Stimulated activated CD8-positive, alpha-beta memory T cell treated with anti-CD3 and anti-CD28 coated beads, Interleukin-15, amount 100 ng/mL, for 48 hours (primary cell): Measurements from ENCODE around the gene GRIK3.
"Not testable (repeated sequence)": the region's sequence is repeated elsewhere in the genome, so short reads cannot be mapped to it uniquely, and the experiment has no call there.

Source experiments
- DNase-seq, 2 donors: peaks; one replicate each; pipeline ENCODE4 v3.0.0-alpha.2; 2020; ENCODE audit warnings: low read depth in 2 of 2

Gene GRIK3

DNA sequence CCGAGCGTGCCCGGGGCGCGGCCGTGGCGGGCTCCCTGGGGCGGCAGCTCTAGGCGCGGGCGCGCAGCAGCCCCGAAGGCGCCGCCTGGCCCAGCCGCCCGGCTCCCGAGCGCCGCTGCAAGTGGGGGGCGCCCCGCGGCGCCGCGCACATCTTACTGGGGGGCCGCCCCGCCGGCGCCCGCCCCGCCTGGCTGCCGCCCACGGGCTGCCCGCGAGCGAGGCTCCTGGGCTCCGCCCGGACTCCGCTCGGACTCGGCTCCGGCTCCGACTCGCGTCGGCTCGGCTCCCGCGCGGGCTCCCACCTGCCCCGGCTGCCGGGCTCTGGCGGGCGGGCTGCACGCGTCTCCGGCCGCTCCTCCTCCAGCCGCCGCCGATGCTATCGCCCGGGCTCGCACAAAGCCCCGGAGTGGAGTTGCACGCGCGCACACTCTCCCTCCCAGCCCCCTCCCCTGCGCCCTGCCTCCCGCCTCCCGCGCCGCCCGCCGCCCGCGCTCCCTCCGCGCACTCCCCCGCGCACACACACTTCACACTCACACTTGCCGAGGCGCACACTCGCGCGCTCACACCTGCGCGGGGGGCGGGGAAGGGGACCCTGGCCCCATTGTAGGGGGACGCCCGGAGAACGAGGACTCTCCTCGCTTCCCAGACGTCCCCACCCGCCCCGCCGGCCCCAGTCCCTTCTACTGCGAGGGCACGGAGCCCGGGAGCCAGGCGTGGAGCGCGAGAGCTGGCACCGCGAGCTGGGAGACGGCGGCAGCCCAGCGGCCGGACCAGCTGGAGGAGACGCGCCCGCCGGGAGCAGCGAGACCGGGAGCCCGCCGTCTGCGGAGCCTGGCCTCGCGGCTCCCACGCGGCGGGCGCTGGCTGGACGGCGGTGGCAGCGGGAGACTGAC lies at the start of gene GRIK3:
Gene GRIK3, minus strand, starts transcription at position 395 of the 893 bp plus-strand sequence. CDS start 407 bp downstream, outside the sequence.
- DNase-seq: no peak

DNA sequence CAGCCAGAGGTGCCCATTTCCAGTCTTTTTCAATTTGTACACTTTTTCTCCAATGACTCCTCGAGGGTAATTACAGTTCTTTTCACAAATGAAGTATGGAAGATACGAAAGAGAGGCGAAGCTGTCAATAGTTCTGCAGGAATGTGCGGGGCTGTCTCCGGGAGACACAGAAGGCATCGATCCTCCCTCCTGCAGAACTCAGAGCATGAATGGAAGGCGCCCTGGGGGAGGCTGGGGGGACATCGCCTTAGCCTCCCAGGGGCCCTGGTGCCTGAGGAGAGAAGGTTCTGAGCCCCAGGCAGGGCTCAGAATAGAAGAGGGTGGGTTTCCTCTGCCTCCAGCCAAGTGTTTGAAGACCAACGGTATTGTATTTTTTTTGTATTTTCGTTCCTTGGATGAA lies 49.7 kb upstream of the GRIK3 start:
- DNase-seq: no peak

DNA sequence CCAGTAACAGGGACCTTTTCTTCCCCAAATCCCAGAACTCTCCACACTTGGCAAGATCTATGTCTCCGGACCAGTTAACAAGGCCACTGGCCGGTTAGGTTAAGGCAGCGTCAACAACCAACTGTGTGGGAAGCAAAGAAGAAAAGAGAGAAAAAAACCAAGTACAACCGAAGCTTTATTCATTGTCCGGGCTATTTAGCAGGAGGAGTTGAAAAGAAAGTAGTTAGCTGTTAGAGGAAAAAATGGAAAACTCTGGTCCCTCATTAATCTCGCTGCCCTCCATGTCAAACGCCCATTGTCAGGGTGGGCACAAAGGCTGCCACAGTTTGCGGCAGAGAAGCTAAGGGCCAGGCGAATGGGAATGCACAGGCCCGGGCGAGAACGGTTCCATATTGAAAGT lies 49.3 kb upstream of the GRIK3 start:
- DNase-seq: no peak

DNA sequence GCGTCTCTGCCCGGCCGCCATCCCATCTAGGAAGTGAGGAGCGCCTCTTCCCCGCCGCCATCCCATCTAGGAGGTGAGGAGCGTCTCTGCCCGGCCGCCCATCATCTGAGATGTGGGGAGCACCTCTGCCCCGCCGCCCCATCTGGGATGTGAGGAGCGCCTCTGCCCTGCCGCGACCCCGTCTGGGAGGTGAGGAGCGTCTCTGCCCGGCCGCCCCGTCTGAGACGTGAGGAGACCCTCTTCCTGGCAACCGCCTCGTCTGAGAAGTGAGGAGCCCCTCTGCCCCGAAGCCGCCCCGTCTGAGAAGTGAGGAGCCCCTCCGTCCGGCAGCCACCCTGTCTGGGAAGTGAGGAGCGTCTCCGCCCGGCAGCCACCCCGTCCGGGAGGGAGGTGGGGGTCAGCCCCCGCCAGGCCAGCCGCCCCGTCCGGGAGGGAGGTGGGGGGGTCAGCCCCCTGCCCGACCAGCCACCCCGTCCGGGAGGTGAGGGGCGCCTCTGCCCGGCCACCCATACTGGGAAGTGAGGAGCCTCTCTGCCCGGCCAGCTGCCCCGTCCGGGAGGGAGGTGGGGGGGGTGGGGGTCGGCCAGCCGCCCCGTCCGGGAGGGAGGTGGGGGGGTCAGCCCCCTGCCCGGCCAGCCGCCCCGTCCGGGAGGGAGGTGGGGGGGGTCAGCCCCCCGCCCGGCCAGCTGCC lies 46.1 kb upstream of the GRIK3 start:
- not testable (repeated sequence) for DNase-seq

DNA sequence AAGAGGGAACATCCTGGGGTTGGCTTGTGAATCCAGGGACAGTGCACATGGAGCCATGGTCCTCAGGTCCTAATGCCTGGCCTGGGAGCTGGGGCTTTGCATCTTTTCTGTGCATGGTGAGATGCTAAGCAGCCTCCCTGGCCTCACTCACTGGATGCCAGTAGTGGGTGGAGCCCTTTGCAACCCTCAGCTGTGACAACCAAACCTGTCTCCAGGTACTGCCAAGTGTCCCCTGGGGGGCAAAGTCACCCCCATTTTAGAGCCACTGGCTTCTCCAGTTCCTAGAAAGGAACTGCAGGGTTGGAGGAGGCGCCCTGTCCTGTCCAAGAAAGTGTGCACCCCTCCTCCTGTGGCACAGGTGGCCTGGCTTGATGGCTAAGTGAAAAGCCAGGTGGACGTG lies 44.6 kb upstream of the GRIK3 start:
- DNase-seq: no peak

DNA sequence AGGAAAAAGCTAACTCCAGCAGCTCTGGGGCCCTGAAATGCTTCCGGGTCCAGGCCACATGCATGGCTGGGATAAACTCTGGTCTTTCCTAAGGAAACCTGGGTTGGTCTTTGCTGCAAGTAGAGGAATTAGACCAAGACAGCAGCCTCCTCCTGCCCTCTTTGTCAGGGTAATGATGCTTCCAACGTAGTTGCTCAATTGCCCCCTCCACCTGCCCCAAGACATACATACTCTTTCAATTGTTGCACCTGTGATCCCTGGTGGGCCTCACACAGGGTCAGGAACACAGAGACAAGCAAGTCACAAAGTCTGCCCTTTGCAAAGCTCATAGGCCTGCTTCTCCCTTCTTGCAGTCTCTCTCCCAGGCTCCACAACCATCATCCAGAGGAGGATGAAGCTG lies 41.9 kb upstream of the GRIK3 start:
- no peak for DNase-seq

DNA sequence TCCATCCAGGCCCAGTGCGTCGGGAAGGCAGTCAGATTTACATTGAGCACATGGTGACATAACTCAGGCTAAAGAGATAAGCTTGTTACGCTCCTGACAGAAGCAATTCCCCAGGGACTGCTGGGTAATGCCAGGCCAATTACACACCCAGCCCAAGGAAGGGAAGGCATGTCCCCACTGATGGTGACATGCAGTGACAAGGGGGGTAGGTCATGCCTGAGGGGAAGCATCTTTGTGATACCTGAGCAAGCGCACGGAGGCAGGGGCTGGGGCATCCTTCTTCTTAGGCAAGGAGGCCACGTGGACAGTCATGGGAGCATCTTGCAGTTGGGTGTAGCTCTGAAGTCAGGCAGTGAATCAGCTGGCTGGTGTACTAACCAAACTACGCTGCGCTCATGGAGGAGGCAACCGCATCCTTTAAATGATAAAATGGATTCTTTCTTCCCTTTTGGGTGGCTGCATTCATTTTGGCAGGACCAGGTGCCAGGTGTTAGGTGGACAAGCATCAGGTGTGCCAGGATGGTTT lies 39.6 kb upstream of the GRIK3 start:
- no peak for DNase-seq

DNA sequence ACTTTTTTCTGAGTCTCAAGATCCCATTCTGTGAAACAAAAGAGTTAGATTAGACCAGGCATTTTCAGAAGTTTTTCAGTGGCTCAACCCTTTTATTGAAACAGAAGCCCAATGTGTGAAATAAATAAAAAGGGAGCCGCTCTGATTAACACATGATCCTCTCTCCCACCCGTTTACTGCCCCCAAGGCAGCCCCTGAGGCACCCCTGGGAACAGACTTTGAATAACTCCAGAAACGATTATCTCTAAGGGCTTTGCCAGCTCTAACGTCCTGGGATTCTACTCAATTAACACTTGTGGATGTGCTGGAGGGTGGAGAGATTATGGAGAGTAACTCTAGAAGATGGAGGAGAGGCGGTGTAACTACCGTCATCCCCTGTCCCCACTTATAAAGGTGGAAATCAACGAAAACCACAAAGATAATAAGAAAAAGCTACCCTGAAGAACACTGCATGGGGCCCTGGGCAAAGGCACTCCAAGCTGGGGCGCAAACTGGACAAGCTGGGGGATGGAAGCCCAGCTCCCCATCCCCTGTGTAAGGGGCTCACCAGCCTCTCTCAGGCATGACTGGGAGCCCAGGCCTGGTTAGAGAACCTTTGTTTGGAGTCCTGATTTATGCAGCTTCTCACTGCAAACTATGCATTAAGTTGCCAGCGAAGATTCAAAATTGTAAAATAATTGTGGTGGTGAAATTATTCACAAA lies 39.0 kb upstream of the GRIK3 start:
- DNase-seq: no peak

DNA sequence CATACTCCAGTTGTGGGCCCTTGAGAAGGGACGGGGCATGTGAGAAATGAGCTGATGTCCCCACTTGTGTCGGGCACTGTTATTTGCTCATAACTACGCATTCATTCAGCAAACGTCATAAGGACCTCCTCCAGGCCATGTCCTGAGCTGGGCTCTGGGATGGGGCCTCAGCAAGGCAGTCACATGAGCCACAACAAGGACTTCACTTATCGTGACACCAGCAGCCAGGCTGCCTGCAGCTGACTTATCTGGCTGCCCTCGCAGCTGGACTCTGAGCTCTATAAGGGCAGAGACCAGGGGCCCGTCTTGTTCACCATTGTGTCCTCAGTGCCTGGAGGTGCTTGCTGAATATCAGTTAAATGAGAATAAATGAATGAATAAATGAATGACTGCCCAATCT lies 37.5 kb upstream of the GRIK3 start:
- no peak for DNase-seq

DNA sequence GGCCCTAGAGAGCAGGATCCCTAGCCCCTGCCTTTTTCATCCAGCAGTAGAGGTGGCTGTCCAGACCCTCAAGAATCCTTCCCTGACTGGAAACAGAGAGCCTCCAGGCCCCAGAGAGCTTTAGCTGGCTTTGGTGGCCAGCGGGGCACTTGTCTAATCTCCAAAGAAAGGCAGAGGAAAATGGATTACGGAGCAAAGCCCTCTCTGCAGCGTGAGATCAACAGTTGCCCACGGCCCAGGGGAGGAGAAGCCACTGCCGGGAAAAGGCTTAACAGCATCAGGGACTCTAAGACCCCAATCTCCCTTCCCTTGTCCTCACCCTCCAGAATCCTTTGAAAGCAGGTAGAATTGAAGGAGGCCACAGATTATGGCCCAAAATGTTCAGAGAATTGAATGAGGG lies 35.8 kb upstream of the GRIK3 start:
- no peak for DNase-seq

DNA sequence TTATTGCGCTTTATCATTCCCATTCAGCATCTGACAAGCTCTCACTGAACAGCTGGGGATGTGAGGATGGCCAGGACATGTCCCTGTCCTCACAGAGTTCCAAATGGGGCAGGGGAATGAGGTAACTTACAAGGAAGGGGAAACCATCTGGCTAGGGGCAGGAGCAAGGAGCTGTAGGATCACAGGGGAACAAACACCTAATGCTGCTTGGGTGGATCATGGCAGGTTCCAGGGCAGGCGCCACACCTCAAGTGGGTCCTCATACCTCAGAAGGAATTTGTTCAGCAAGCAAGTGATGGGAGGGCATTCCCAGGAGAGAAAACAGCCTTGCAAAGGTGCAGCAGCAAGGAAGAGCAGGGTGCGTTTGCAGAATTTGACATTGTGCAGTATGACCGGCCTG lies 35.1 kb upstream of the GRIK3 start:
- DNase-seq: no peak

DNA sequence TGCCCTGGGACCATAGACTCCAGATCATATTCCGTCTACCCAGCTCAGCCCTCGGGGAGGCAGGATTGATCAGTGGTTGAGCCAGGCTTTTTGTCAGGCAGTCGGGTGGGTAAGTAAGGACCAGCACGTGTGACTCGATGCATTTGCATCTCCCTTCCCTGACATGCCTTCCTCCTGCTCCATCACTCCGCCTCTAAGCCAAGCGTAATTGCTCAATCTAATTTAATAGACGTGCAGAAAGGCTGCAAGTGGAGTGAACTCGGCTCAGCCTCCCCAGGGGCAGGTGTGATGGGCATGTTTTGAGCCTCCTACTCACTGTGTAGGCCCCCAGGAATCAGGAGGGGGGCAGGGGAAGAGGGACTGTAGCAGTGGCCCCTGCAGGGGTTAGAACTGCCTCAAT lies 34.6 kb upstream of the GRIK3 start:
- DNase-seq: no peak

DNA sequence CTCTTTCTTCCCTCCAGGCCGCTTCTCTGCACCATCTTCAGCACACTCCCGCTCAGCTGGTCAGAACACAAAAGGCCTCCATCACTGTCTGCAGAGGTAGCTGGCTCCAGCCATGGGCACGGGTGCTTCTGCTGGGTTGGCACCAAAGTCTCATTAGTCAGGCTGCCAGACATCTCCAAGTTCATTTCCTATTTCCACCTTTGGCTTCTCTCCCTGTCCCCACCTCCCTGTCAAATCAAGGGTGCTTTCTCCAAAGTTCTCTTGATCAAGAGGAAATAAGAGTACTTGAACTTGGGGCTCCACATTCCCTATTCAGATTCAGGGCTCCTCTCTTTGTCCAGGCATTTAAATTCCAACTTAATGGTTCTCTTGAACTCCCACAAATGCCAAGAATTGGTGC lies 33.9 kb upstream of the GRIK3 start:
- no peak for DNase-seq

DNA sequence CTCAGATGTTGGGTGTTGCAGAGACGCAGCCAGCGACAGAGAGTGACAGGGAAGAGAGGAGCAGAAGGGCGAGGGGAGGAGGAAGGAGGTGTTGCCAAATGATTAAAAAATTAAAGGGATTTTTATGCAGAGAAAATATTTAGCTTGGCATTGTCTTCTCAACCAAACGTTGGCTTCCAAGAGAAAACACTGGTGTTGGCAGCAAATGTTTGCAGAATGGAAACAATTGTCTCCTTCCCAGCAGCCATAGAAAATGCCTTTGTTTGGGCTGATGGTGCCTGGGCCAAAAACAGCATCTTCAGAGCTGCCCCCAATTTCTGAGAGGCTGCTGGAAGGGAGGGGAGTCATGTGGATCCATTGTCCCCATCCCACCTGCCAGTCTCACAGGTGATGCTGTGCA lies 29.7 kb upstream of the GRIK3 start:
- DNase-seq: no peak

DNA sequence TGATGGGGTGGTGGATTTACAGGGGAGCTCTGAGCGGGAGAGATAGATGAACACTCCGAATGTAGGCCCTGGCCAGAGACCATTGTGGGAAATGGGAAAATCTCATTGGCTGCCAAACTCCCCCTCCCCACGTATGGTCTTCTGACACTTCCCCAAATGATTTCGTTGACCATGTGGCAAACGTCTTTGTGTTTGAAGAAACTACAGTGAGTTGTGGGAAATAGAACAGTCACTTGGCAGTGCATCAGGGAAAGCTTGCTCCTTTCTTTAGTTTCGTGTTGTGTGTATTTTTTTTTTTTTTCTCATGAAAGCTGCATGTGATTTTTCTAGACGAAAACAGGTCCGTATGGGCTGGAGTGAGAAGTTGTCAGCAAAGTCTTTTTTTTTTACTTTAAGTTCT lies 25.0 kb upstream of the GRIK3 start:
- no peak for DNase-seq

DNA sequence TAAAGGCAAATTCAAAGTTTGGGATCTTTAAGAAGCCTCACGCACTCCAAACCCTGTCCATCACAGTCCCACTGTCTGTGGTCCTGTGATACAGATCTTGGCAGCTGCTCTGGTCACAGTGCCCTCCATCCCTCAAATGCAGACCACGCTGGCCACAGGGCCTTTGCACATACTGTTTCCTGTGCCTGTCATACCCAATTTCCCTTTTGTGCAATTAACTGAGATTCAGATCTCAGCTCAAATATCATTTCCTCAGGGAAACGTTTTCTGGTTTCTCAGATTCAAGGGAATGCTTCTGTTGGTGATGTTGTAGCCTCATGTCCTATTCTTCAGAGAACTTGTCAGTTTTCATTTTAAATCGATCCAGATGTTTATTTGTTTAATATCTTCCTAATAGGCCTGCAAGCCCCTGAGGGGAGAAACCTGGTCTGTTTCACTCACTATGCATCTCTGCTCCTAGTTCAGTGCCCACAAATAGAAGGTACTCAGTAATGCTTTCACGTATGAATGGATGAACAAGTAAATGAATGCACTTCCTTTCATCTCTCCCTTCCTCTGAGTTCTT lies 24.2 kb upstream of the GRIK3 start:
- no peak for DNase-seq

DNA sequence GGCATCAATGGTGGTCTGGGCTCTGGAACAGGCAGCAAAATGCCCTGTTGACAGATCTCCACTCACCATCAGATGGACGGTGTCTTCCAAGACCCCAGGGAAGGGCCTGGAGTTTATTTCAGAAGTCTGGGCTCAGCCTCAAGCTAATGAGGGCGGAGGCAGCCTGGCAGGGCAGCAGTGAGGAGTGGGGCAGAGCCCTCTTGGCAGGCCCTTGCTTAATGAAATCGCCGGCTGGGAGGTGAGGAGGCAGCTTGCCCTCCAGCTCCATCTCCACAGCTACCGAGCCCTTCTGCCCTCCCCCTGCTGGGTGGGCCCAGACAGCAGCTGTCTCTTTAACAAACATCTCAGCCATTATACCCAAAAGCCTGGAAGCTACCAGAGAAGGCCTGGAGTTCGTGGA lies 22.0 kb upstream of the GRIK3 start:
- no peak for DNase-seq

DNA sequence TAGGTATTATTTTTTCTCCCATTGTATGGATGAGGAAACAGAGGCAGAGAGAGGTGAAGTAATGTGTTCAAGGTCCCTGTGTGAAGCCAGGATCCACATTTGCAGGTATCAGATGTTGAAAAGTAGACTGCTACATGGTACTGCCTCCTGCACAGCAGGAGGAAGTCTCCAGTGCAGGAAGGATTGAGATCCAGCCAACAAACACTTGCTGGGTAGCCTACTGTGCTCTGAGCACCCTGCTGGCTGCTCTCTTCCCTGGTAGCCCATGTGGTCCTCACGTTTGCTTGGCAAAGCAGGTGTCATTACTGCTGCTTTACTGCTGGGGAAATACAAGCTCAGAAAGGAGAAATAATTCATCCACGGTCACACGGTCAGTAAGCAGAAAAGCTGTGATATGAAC lies 21.3 kb upstream of the GRIK3 start:
- DNase-seq: no peak

DNA sequence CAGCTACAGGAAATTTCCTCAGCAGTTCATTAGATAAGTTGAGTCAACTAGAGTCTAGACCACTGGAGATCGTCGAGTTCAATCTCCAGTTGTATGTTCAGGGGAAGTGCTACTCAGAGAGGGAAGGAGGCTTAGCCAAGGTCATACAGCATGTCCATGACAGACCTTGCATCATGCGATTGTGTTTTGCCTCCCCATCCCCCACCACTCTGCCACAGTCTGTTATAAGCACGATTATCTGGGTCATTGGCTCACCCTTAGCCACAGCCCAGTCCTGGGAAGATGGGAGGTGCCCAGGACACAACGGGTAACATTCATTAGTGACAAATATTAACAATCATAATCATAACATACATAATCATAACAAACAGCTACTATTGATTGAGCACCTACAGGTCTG lies 18.9 kb upstream of the GRIK3 start:
- DNase-seq: no peak

DNA sequence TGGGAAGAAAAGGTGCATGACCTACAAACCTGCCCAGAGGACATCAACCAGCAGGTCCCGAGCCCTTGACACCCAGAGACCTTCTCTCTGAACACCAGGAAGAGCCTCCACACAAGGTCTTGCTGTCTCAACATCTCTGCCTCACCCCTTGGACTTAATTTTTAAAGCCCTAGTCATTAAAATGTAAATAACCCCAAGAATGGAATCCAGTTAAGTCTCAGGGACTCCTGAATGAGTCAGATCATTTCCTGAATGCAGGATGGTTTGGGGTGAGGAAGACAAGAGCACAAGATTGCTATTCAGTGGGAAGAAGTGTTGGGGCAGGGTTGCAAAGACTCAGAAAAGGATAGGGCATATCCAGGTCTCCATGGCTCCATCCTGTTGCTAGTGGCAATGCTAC lies 17.8 kb upstream of the GRIK3 start:
- no peak for DNase-seq

DNA sequence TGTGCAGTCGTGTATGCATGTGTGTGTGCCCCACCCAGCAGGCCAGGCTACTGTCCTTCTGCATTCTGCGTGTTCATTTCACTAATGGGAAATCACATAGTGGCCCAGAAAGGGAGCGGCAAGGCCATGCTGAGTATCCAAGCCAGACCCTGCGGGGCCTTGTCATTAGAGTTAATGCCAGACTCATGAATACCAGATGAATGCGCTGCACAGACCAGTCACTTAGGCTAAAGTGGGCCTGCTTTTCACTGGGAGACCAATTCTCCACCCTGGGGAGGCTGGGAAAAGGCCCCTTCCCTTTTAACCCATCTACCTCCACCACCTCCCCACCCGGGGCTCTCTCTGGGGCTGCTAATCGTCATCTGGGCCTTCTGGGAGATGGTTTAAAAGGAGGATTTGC lies 17.0 kb upstream of the GRIK3 start:
- DNase-seq: no peak

DNA sequence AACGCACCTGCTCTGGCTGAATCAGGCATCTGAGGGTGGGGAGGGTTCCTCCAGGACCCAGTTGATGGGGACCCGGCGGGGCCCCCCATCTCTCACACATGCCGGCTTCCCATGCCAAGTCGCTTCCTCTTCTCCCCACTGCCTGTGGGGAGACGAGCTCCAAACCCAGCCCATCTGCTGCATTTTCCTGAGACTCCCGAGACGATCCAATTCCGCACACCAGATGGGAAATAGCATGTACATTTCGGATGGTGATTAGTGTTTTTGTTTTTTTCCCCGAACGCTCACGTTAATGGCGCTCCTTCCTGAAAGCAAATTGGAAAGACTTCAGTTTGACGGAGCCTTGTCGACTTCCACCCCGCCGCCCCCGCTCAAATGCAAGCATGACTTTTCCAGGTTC lies 13.2 kb upstream of the GRIK3 start:
- DNase-seq: no peak
